ENCODE data around the gene CBX5.

DNA sequence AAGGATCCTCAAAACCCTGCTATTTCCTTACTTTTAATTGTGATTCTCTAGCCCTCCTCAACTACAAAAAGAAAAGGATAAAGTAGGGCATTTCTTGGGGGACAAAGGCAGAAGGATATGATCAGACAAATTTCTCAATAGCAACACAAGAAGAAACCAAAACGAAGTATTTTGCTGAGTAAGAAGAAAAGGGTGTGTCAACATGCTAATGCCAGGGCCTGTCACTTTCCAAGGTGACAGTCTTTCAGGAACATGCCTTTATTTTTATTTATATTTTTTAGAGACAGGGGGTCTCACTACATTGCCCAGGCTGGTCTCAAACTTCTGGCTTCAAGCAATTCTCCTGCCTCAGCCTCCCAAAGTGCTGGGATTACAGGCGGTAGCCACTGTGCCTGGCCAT is 39.8 kb downstream of the CBX5 start:
- TF ChIP-seq, protein P1, sequence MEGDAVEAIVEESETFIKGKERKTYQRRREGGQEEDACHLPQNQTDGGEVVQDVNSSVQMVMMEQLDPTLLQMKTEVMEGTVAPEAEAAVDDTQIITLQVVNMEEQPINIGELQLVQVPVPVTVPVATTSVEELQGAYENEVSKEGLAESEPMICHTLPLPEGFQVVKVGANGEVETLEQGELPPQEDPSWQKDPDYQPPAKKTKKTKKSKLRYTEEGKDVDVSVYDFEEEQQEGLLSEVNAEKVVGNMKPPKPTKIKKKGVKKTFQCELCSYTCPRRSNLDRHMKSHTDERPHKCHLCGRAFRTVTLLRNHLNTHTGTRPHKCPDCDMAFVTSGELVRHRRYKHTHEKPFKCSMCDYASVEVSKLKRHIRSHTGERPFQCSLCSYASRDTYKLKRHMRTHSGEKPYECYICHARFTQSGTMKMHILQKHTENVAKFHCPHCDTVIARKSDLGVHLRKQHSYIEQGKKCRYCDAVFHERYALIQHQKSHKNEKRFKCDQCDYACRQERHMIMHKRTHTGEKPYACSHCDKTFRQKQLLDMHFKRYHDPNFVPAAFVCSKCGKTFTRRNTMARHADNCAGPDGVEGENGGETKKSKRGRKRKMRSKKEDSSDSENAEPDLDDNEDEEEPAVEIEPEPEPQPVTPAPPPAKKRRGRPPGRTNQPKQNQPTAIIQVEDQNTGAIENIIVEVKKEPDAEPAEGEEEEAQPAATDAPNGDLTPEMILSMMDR (IDR thresholded peaks at IDR 0.05), result no peak
- TF ChIP-seq POLR2A (IDR thresholded peaks at IDR 0.05), result no peak
- no peak for TF ChIP-seq POLR2AphosphoS5 (IDR thresholded peaks at IDR 0.05)

All from prostate gland (tissue), 2 donors.